ENCODE data around the gene BCL2.

Gene BCL2

DNA sequence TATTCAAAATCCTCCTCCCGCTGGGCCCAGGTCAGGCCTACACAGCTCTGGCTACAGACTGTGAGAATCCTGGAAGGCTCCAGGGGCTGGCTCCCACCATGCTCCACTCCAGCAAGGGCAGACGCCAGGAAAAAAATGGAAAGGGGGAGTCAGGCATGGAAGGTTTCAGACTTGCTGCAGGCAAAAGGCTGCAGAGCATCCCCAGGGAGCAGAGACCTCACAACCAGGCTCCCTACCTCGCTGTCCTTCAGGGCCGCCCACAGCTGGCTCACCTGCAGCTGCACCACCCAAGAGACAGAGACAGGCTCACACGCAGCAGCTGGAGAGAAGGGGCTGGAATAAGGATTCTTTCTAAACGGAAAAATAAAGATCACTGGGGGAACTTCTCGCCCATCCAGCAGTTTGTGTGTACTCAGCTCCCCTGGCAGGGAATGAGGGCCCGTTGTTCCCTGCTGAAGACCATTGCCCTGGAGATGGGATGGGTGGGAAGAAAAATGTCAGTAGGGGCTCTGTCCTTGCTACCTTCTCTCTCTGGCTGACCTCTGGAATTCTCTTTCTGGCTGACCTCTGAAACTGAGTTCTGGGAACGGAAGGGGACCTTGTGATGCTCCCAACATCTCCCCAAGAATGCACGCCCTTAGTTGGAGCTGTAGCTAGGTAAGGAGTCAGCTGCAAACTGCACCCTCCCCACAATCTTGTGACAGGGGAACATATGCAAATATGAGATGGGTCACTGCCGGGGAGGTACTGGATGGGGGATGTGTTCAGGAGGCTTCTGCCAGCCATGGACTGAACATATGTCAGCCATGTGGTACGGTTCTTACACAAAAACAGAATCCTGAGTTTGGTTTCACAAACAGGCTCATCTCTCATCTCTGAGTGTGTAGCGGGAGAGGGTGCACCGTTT, 34.5 kb downstream of the BCL2 start:
- TF ChIP-seq ZNF8 (CRISPR knock-in tag; IDR thresholded peaks at IDR 0.05) = no peak
- TF ChIP-seq PPARA (CRISPR knock-in tag; IDR thresholded peaks at IDR 0.05; ENCODE audit: borderline replicate concordance) = no peak
- no peak for TF ChIP-seq RARB (CRISPR knock-in tag; IDR thresholded peaks at IDR 0.05)
- TF ChIP-seq, protein P1, sequence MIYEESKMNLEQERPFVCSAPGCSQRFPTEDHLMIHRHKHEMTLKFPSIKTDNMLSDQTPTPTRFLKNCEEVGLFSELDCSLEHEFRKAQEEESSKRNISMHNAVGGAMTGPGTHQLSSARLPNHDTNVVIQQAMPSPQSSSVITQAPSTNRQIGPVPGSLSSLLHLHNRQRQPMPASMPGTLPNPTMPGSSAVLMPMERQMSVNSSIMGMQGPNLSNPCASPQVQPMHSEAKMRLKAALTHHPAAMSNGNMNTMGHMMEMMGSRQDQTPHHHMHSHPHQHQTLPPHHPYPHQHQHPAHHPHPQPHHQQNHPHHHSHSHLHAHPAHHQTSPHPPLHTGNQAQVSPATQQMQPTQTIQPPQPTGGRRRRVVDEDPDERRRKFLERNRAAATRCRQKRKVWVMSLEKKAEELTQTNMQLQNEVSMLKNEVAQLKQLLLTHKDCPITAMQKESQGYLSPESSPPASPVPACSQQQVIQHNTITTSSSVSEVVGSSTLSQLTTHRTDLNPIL (CRISPR knock-in tag; IDR thresholded peaks at IDR 0.05; ENCODE audit: low read depth) = no peak
- no peak for TF ChIP-seq ISL1 (CRISPR knock-in tag; IDR thresholded peaks at IDR 0.05)
- no peak for TF ChIP-seq ZC3H10 (CRISPR knock-in tag; IDR thresholded peaks at IDR 0.05)
- no peak for TF ChIP-seq ZFP30 (CRISPR knock-in tag; IDR thresholded peaks at IDR 0.05)
- ATAC-seq = no peak

DNA sequence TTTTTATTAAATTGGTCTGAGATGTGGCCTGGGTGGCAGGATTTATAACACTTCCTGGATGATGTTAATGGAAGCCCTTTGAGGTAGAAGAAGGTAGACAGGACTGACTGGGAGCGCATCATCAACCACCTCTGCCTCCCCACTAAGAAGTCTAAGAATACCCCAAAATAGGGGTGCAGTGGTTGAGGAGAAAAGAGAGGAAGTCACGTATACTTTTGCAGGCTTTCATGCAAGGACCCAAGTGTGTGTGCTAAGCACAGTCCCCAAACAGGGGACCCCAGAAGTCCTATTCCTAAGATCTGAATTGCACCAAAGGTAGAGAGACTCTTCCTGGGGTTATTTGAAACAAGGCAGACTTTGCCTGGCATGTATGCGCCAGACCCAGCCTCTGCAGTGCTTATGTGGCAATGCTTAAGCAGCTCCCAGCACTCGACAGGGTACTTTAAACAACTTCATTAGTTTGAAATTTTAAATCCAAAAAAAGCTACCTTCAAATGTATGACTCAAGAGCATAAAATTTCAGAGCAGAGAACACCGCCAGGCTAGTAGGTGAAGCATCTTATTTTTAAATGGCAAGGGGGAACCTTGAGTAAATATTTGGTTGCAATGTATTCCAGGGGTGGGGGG, 35.3 kb downstream of the BCL2 start:
- no peak for TF ChIP-seq POU6F1 (CRISPR knock-in tag; IDR thresholded peaks at IDR 0.05; ENCODE audit: borderline replicate concordance, low read depth)
- TF ChIP-seq RARB (CRISPR knock-in tag; IDR thresholded peaks at IDR 0.05) = no peak
- TF ChIP-seq TCF4 (CRISPR knock-in tag; IDR thresholded peaks at IDR 0.05; ENCODE audit: borderline replicate concordance) = no peak
- TF ChIP-seq ZNF565 (CRISPR knock-in tag; conservative IDR thresholded peaks at IDR 0.05; ENCODE audit: low read depth) = no peak
- TF ChIP-seq SNAI2 (CRISPR knock-in tag; IDR thresholded peaks at IDR 0.05) = no peak
- TF ChIP-seq ZFP3 (CRISPR knock-in tag; IDR thresholded peaks at IDR 0.05) = no peak
- TF ChIP-seq GLIS3 (CRISPR knock-in tag; IDR thresholded peaks at IDR 0.05) = no peak
- no peak for TF ChIP-seq ZFP30 (CRISPR knock-in tag; IDR thresholded peaks at IDR 0.05)
- TF ChIP-seq, protein P2, sequence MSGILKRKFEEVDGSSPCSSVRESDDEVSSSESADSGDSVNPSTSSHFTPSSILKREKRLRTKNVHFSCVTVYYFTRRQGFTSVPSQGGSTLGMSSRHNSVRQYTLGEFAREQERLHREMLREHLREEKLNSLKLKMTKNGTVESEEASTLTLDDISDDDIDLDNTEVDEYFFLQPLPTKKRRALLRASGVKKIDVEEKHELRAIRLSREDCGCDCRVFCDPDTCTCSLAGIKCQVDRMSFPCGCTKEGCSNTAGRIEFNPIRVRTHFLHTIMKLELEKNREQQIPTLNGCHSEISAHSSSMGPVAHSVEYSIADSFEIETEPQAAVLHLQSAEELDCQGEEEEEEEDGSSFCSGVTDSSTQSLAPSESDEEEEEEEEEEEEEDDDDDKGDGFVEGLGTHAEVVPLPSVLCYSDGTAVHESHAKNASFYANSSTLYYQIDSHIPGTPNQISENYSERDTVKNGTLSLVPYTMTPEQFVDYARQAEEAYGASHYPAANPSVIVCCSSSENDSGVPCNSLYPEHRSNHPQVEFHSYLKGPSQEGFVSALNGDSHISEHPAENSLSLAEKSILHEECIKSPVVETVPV (CRISPR knock-in tag; IDR thresholded peaks at IDR 0.05) = no peak
- TF ChIP-seq PPARA (CRISPR knock-in tag; IDR thresholded peaks at IDR 0.05; ENCODE audit: borderline replicate concordance) = no peak
- TF ChIP-seq ARNTL (CRISPR knock-in tag; IDR thresholded peaks at IDR 0.05; ENCODE audit: borderline replicate concordance, low read depth) = no peak
- no peak for TF ChIP-seq TOX (CRISPR knock-in tag; IDR thresholded peaks at IDR 0.05; ENCODE audit: borderline replicate concordance)
- no peak for TF ChIP-seq BACH2 (CRISPR knock-in tag; IDR thresholded peaks at IDR 0.05; ENCODE audit: borderline replicate concordance)
- TF ChIP-seq, protein P1 (CRISPR knock-in tag; IDR thresholded peaks at IDR 0.05; ENCODE audit: low read depth) = no peak
- TF ChIP-seq OSR1 (CRISPR knock-in tag; IDR thresholded peaks at IDR 0.05) = no peak
- no peak for TF ChIP-seq ZC3H10 (CRISPR knock-in tag; IDR thresholded peaks at IDR 0.05)
- TF ChIP-seq TSHZ2 (CRISPR knock-in tag; IDR thresholded peaks at IDR 0.05) = no peak
- TF ChIP-seq ZNF8 (CRISPR knock-in tag; IDR thresholded peaks at IDR 0.05) = no peak
- no peak for TF ChIP-seq CSDC2 (CRISPR knock-in tag; IDR thresholded peaks at IDR 0.05)
- TF ChIP-seq ISL1 (CRISPR knock-in tag; IDR thresholded peaks at IDR 0.05) = no peak
- no peak for ATAC-seq

All from SK-N-SH treated with all-trans-retinoic acid at 6 μM for 48 hours (cell line).